ENCODE measurements around the gene EMX1.

Gene EMX1

DNA sequence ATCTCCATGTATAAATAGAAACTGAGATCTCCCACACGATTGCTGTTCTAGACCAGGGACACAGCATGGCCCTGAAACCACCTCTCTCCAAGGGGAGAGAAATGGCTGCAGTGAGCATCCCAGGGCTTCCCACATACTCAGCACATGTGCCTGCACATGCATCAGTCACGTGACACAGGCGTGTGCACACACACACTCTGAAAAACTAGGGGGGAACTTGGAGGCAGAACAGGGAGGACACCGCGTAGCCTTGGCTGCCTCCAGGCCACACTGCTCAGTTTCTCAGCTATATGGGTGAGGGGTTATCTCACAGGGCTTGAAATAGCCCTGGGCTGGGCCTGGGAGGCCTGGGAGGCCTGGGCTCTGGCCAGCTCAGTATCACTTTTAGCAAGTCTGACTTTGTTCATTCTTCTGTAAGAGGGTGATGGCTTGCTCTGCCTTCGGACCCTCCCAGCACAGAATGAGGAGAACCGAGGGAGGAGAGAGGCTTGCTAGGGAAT is 66.9 kb downstream of the EMX1 start:
- Histone ChIP-seq H3K4me1 (ENCODE audit: control insufficient read depth, insufficient read depth, low read length, poor library complexity, severe bottlenecking) (peaks cover 41% of the 10 kb centered on the region), H3K9me3 (ENCODE audit: control insufficient read depth, low read length) (no peaks in the 10 kb centered on the region), H3K4me3 (ENCODE audit: extremely low read depth, insufficient read depth, low read length, poor library complexity, severe bottlenecking) (no peak overlapping the region), H3K36me3 (ENCODE audit: control insufficient read depth, insufficient read depth, low read length) (peaks cover 6% of the 10 kb centered on the region), H3K27ac (ENCODE audit: low read depth, low read length, severe bottlenecking) (peak overlapping the region; percentile 29)
- 81 to 97% methylated on average over 5 to 7 of the region's 7 CpGs for WGBS, 2 experiments (ENCODE audit: insufficient coverage in 2 of 2)
